ENCODE measurements around the gene ST8SIA6.
A peak's percentile ranks its signal among the peaks of the same experiment; 100 is the strongest.
"Not testable (repeated sequence)": the region's sequence is repeated elsewhere in the genome, so short reads cannot be mapped to it uniquely, and the experiment has no call there.

The ST8SIA6 gene

GRCh38 chr10:17454161-17455014, at the start of gene ST8SIA6:
Gene ST8SIA6 (minus strand): TSS chr10:17454595. CDS start chr10:17454255, 340 bp downstream.
- Histone ChIP-seq H3F3A (ENCODE audit: insufficient read depth, low read length) (no peaks in the 10 kb centered on the region), H3K27ac (ENCODE audit: low read length) (no peak within 1 kb of the TSS), H3K9me2 (replicated peaks; ENCODE audit: insufficient read depth, low read length) (no peaks in the 10 kb centered on the region), H3K4me1 (ENCODE audit: low read length) (no peaks in the 10 kb centered on the region), H3K27me3 (replicated peaks; ENCODE audit: insufficient read depth, low read length) (no peaks in the 10 kb centered on the region), H3K4me3 (ENCODE audit: low read length) (peak within 1 kb of the TSS; percentile 54), H3K4me2 (ENCODE audit: low read depth, low read length) (peak within 1 kb of the TSS; percentile 88), H4K20me1 (ENCODE audit: insufficient read depth, low read length) (no peaks in the 10 kb centered on the region), H3K9ac (ENCODE audit: low read length) (no peak within 1 kb of the TSS), H3K36me3 (replicated peaks; ENCODE audit: insufficient read depth, low read length) (no peaks in the 10 kb centered on the region), H3K79me2 (ENCODE audit: low read length) (no peaks in the 10 kb centered on the region), H2AFZ (ENCODE audit: low read length) (peak within 1 kb of the TSS; percentile 58), H3K9me3 (replicated peaks; ENCODE audit: insufficient read depth, low read length) (no peaks in the 10 kb centered on the region)
- TF ChIP-seq CTCF (IDR thresholded peaks at IDR 0.05; ENCODE audit: low read length) (peak; percentile 6; the same call in 1 of the 2 replicates), EZH2 (optimal IDR thresholded peaks at IDR 0.05; ENCODE audit: low read depth, low read length) (no peak)
- DNase-seq: peak; percentile 56

- Histone ChIP-seq H3K79me2 (ENCODE audit: low read length) (no peaks in the 10 kb centered on the region), H3K9ac (ENCODE audit: low read length) (no peak overlapping the region), H4K20me1 (ENCODE audit: insufficient read depth, low read length) (no peaks in the 10 kb centered on the region), H3K4me3 (ENCODE audit: low read length) (no peak overlapping the region), H3K27me3 (replicated peaks; ENCODE audit: insufficient read depth, low read length) (no peaks in the 10 kb centered on the region), H3K27ac (ENCODE audit: low read length) (no peak overlapping the region), H2AFZ (ENCODE audit: low read length) (no peak overlapping the region), H3K4me1 (ENCODE audit: low read length) (no peaks in the 10 kb centered on the region), H3F3A (ENCODE audit: insufficient read depth, low read length) (no peaks in the 10 kb centered on the region), H3K9me2 (replicated peaks; ENCODE audit: insufficient read depth, low read length) (no peaks in the 10 kb centered on the region), H3K4me2 (ENCODE audit: low read depth, low read length) (no peak overlapping the region), H3K36me3 (replicated peaks; ENCODE audit: insufficient read depth, low read length) (no peaks in the 10 kb centered on the region), H3K9me3 (replicated peaks; ENCODE audit: insufficient read depth, low read length) (no peaks in the 10 kb centered on the region)
- DNase-seq: no peak
- no peak for TF ChIP-seq CTCF (IDR thresholded peaks at IDR 0.05; ENCODE audit: low read length)
- no peak for TF ChIP-seq EZH2 (optimal IDR thresholded peaks at IDR 0.05; ENCODE audit: low read depth, low read length)
- TF ChIP-seq EZH2phosphoT487 (IDR thresholded peaks at IDR 0.05; ENCODE audit: low read length): no peak
Measured at GRCh38 chr10:17503795-17504194, 49.4 kb upstream of the ST8SIA6 start.

- no peak for TF ChIP-seq CTCF (IDR thresholded peaks at IDR 0.05; ENCODE audit: low read length)
- TF ChIP-seq EZH2 (optimal IDR thresholded peaks at IDR 0.05; ENCODE audit: low read depth, low read length): no peak
- no peak for TF ChIP-seq EZH2phosphoT487 (IDR thresholded peaks at IDR 0.05; ENCODE audit: low read length)
- Histone ChIP-seq H3K79me2 (ENCODE audit: low read length) (no peaks in the 10 kb centered on the region), H3K36me3 (replicated peaks; ENCODE audit: insufficient read depth, low read length) (no peaks in the 10 kb centered on the region), H3K9ac (ENCODE audit: low read length) (no peak overlapping the region), H3K27ac (ENCODE audit: low read length) (no peak overlapping the region), H3K27me3 (replicated peaks; ENCODE audit: insufficient read depth, low read length) (no peaks in the 10 kb centered on the region), H3K9me2 (replicated peaks; ENCODE audit: insufficient read depth, low read length) (no peaks in the 10 kb centered on the region), H3K4me2 (ENCODE audit: low read depth, low read length) (no peak overlapping the region), H3K9me3 (replicated peaks; ENCODE audit: insufficient read depth, low read length) (no peaks in the 10 kb centered on the region), H3K4me3 (ENCODE audit: low read length) (no peak overlapping the region), H2AFZ (ENCODE audit: low read length) (no peak overlapping the region), H4K20me1 (ENCODE audit: insufficient read depth, low read length) (no peaks in the 10 kb centered on the region), H3F3A (ENCODE audit: insufficient read depth, low read length) (no peaks in the 10 kb centered on the region), H3K4me1 (ENCODE audit: low read length) (no peaks in the 10 kb centered on the region)
- no peak for DNase-seq
Measured at GRCh38 chr10:17502814-17503213, 48.4 kb upstream of the ST8SIA6 start.

- not testable (repeated sequence) for DNase-seq; H3K79me2 ChIP-seq (ENCODE audit: low read length); H3K27ac ChIP-seq (ENCODE audit: low read length); H2AFZ ChIP-seq (ENCODE audit: low read length); H3K9me2 ChIP-seq (replicated peaks; ENCODE audit: insufficient read depth, low read length); H3F3A ChIP-seq (ENCODE audit: insufficient read depth, low read length); H3K27me3 ChIP-seq (replicated peaks; ENCODE audit: insufficient read depth, low read length); H3K9ac ChIP-seq (ENCODE audit: low read length); H3K4me2 ChIP-seq (ENCODE audit: low read depth, low read length); H3K9me3 ChIP-seq (replicated peaks; ENCODE audit: insufficient read depth, low read length); H3K4me1 ChIP-seq (ENCODE audit: low read length); H3K36me3 ChIP-seq (replicated peaks; ENCODE audit: insufficient read depth, low read length); H3K4me3 ChIP-seq (ENCODE audit: low read length); H4K20me1 ChIP-seq (ENCODE audit: insufficient read depth, low read length)
Measured at GRCh38 chr10:17499014-17499413, 44.6 kb upstream of the ST8SIA6 start.

All from MM.1S (cell line).